Activated T-cell treated with anti-CD3 and anti-CD28 coated beads, Interleukin-2, amount 50 U/mL, for 48 hours (primary cell): ENCODE data around the gene POMGNT2.

Experiments used
- DNase-seq, 2 experiments: peaks; one replicate each; pipeline ENCODE4 v3.0.0-alpha.2; 2020

The POMGNT2 gene

DNA sequence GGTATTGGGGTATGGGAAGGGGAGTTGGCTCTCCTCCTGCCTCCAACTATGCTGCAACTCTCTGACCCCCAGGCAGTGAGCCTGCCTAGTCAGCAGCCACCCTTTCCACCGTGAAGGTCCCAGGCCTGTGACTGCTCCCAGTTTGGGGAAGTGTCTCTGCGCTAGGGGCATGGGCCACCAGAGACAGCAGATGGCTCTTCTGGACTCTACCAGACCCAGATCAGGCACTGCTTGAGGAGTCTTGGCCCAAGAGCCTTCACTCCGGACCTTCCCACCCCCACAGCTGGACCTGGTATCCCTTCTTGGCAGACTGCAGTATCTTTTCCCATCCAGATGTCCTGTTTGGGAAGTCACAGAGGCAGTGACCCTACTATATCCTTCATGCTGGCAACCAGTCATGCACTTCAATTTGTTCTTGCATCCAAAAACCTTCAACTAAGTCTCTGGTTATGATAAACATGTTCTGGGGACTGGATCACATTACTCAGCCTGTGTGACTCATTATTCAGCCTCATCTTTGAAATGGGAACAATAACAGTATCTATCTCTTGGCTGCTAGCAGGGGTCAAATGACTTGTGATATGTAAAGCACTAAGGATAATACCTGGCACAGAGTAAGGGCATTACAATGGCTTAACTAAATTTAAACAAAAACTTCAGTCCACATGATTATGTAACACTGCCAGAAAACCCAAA is 62.7 kb downstream of the POMGNT2 start:
- DNase-seq, result no peak

DNA sequence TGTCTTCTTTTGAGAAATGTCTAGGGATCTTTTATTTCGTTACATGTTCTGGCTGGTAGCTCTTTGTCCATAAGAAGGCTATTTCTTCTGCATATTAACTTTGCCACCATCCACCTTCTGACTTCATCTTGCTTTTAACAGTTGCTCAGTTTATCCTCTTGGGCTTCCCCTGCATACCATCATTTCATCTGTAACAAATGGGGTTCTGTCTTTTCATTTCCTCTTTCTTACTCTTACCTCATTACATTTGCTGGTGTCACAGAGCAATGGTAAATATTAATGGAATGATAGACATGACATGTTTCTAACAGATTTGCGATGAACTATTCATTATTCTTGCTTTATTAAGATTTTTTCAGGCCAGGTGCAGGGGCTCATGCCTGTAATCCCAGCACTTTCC is 64.4 kb downstream of the POMGNT2 start:
- no peak for DNase-seq

DNA sequence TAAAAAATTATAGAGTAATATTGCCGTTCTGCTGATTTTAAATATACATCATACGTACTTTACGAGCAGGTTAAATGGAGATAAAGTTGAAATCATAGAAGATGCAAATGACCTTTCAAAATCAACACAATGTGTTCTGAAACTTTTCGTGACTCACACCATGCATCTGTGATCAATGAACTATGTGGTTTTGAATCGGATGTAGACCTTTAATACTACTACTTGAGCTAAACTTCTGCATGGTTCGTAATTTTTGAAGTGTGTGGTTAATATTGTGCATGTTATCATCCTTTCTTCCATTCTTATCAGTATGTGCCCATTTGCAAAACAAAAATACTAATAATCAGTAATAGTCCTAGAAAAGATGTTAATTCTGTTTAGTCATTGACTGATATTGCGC is 67.9 kb downstream of the POMGNT2 start:
- no peak for DNase-seq

DNA sequence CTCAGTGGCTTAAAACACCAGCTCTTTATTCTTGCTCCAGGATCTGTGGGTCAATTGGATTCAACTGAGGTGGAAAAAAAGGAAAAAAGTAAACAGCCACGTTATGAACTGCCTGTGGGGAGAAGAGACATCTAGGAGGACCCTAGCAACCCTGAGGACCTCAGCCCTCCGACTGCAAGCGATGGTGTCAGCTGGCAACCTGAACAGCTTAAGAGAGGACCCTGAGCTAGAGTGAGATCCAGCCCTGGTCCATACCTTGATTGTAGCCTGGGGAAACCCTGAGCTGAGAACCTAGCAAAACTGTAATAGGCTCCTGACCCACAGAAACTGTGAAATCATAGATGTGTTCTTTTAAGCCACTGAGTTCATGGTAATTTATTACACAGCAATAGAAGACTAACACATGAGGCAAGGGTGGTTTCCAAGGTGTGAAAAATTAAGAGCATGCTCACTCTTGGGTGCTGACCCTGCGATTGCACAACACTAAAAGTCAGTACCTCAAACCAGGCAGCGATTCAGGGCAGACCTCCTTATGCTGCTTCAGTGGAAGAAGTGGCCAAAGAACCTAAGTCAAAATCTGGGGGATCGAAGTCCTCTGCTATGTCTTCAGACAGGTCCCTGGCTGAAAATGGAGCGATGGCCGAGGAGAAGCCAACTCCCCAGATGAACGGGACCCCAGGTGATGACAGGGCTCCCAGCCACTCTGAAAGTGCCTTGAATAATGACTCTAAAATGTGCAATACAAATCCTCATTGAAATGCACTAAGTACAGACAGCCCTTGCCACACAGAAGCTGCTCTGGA is 69.1 kb downstream of the POMGNT2 start:
- DNase-seq, result no peak

DNA sequence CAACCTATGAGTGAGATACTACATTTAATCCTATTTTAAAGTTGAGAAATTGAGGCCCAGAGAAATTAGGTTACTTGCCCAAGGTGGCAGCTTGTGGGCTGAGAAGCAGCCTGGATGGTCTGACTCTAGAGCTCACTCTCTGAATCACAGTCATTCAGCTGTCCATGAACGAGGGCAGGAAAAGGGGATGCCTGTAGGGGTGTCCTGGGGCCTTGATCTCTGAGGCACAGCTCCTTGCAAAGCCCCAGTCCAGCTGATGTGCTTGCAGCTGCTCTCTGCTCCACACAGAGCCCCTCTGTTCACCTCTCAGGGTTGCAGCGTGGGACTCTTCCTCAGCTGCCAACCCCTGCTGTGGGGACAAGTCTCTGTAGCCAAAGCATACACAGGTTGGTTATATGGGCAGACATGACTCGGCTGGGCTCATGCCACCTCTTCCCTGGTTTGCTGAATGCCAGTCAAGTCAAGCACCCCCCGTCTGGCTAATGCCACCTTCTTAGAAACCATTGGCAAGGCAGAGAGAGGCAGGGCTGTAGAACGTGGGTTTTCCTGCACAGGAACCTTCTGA is 70.0 kb downstream of the POMGNT2 start:
- no peak for DNase-seq

DNA sequence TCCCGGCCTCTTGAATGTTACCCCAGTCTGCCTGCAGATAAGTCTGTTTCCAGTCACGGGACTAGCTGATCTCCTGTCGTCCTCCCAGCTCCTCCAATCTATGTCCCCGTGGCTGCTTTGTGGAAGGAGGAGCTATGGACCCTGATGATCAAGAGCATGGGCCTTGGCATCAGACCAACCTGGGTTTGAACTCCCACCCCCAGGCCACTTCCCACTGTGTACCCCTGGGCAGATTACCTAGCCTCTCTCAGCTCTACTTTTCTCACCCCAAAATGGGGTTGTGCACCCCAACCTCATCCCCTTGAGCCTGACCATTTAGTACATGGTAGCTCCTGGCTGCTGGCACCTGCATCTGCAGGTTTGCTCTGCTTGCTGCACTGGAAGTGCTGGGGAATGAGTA is 71.0 kb downstream of the POMGNT2 start:
- DNase-seq, result no peak

DNA sequence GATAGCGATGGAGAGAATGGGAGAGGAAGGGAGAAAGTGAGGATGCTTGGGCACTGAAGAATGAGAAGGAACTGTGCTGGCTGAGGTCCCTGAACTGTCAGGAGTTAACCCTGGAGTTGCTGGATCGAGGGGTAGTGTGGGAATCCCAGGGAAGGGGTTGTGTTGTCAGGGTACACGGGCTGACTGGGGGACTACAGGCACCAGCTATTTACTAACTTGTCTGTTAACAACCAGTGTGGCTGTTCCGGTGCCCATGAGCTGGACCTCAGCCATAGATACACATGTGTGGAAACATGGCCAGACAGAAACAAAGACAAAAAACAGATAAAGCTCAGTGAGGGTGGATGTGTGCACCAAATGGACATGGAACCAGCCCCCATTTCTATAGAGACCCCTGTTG is 71.7 kb downstream of the POMGNT2 start:
- DNase-seq, result no peak

DNA sequence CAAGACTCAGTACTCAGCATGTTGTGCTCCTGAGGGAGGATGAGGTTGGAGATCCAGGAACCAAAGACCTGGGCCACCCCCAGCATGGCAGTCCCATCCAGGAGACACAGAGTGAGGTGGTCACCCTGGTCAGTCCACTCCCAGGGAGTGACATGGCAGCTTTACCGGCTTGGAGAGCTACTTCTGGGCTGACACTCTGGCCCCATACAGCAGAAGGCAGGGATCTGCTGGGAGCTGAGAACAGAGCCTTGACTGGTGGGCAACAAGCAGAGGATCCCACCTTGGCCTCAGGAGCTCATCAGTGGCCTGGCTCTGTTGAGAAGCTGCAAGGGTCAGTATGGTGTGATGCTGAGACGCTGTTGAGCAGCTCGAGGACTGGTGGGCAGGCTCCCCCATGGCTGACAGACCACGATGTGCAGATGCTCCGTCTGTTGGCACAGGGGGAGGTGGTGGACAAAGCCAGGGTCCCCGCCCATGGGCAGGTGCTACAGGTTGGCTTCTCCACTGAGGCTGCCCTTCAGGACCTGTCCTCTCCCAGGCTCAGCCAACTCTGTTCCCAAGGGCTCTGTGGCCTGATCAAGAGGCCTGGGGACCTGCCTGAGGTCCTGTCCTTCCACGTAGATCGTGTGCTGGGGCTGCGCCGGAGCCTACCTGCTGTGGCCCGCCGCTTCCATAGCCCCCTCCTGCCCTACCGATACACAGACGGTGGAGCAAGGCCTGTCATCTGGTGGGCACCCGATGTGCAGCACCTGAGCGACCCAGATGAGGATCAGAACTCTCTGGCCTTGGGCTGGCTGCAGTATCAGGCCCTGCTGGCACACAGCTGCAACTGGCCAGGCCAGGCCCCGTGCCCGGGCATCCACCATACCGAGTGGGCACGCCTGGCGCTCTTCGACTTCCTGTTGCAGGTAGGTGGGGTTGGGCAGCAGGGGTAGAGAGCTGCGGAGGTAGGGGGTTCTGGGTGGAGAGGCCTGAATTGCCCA is 72.9 kb downstream of the POMGNT2 start:
- no peak for DNase-seq

DNA sequence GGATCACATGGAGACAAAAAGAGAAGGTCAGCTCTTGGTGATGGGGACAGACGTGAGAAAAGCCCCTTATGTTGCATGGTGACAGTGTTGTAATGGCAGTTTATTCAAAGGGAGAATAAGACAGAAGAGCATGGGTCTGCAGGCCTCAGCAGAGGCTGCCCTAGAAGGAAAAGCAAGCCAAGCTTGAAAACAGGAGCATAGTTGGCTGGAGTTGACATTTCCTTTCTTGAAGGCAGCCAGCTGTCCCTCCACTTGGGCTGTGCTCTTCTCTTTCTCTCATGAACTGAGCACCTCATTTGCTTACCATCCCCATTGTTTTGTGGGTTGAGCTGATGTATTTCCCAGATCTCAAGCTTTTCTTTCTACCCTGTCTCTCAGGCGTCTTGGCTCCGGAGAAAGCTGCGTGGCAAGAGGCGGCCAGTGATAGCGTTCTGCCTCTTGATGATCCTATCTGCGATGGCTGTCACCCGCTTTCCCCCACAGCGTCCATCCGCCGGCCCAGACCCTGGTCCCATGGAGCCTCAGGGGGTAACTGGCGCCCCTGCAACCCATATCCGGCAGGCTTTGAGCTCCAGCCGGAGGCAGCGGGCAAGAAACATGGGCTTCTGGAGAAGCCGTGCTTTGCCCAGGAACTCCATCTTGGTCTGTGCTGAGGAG is 73.9 kb downstream of the POMGNT2 start:
- no peak for DNase-seq

DNA sequence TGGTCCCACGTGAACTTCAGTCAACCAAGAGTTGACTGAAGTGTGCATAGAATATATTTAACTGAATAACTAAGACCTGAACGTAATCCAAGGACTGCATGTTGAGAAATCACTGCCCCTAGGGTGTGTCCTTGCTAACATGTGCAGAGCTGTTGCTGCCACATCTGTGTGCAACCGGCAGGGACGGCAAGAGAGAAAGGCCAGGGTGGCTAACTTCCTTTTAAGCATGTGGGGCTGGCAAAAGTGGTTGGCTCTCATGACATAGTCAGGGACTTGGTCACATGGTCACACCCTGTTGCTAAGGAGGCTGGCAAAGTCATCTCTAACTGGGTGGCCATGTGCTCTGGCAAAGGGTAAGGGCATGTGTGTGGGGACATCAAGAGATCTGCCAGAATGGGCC is 74.4 kb downstream of the POMGNT2 start:
- DNase-seq, result no peak

DNA sequence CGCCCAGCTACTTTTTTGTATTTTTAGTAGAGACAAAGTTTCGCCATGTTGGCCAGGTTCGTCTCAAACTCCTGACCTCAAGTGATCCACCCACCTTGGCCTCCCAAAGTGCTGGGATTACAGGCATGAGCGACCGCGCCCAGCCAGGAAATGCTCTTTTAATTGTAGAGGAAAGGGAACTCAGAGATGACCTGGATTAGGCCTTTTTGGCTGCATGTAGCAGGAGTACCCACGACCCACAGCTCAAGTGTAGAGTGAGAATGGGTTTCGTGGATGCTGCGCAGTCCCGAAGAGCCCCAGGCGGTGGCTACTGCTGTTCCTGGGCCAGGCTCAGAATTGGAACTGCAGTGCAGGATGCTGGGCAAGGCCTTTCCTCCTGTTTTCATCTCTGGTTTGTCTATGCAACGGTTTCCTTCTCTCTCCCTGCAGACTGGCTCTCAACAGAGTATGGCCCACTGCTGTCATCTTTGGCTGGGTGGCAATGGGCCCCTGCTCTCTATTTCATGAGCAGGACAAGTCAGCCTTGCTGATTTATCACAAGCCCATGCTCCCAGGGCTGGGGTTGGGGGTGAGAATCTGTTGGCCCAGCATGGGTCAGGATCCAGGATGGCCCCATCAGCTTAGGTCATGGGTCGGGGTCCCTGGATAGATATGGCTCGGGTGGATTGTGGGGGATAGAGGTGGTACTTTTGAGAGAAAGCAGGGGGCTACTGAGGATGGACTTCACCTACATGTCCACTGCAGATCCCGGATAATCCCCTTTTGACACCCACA is 75.5 kb downstream of the POMGNT2 start:
- DNase-seq, result no peak
